COLO668 (cell line): Measurements from ENCODE around the gene MFF.
"Not testable (repeated sequence)": the region's sequence is repeated elsewhere in the genome, so short reads cannot be mapped to it uniquely, and the experiment has no call there.

Experiments
- DNase-seq: peaks from one replicate; lab custom pipeline; 2025; ENCODE audit not compliant: unreplicated experiment; lab: John Stamatoyannopoulos, UW

The MFF gene

GRCh38 chr2:227376656-227377396 lies 51.8 kb downstream of the MFF start:
- peak; percentile 22 for DNase-seq

GRCh38 chr2:227377467-227378351 lies 52.7 kb downstream of the MFF start:
- DNase-seq = no peak

DNA sequence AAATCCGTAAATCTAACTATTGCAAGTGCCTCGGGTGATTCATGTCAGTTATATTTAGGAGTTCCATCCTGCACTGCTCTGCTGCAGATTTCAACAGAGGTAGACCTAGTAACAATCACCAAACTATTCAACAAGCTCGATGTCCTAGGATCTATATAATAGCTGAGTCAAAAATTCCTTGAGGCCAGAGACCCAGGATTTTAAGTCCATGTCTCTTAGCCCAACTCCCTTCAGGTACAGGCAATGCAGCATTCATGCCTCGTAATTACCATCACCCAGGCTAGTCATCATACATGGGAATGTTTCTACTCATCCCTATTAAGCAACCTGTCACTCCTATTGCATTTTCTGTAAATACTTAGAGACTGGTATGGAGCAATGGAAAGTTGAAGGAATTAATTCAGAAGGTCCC lies 53.3 kb downstream of the MFF start:
- no peak for DNase-seq

DNA sequence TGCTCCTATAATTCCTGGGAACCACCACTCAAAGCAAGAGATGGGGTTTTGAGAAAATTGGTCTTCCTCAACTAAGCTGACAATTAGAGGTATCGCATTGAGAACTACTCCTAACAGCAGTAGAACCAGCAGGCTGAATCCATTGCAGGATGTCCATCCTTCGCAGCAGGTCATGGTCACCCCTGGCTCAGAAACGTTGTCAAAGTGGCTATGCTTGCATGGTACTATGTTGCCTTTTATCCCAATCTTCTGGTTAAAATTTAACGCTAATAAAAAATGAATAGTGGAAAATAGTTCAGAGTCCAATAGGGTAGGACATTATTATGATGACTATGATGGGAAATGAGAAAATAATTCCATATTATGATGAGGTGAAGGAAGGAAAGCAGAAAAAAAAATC lies 54.0 kb downstream of the MFF start, which contains the start of gene TM4SF20:
TM4SF20 (minus strand) TSS at position 212 of the 400 bp plus-strand sequence; CDS start at position 174, 38 bp downstream.
- DNase-seq = no peak

DNA sequence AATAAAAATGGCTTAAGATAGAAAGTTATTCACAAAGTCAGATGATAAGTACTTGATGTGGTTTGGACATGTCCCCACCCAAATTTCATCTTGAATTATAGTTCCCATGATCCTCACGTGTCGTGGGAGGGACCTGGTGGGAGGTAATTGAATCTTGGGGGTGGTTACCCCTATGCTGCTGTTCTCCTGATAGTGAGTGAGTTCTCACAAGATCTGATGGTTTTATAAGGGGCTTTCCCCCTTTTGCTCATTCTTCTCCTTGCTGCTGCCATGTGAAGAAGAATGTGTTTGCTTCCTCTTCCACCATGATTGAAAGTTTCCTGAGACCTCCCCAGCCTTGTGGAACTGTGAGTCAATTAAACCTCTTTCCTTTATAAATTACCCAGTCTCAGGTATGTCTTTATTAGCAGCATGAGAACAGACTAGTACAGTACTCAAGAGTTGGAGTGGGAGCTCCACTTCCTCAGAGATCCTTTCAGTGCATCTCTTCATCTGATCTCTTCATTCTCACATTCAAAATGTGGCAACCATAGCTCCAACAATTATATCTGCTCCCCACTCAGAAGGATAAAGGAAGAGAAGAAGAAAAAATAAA lies 57.3 kb downstream of the MFF start:
- DNase-seq = not testable (repeated sequence)

DNA sequence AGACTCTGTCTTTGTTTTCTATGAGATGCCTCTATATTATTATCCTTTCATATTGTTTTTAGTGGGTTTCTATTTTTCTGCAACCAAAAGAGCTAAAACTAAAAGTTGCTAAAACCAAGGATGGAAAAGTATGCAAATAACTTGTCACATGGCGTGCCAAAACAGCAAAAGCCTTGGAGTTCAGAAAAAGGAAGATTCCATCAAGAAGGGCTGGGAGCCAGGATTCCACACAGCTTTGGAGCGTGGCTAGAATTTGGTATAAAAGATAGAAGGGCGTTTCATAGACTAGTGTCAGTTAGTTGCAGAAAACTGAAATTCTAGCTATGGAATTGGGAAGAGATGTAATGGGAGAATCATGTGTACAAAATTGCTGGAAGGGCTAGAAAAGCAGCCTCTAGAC lies 58.6 kb downstream of the MFF start:
- no peak for DNase-seq

DNA sequence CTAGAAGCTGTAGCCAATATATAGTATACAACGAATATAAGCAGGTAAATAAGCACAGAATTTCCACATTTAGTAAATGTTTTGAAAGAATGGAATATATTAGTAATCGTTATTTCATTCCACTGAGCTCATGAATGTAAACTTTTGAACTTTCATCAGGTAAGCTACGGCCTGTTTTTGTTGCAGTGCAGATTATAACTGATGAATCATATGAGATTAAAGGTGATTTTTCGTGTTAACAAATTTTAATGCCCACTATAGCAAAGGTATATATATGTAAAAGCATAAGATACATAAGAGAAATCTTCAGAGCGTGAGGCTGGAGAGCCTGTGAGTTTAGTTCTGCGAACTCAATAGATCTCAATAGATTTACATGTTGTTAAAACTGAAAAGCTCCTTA lies 61.6 kb downstream of the MFF start:
- DNase-seq = no peak

GRCh38 chr2:227387583-227387982 lies 62.5 kb downstream of the MFF start, which contains the start of gene SCYGR1:
SCYGR1 (minus strand) TSS chr2:227387949; CDS start chr2:227387949, 0 bp downstream.
- DNase-seq = not testable (repeated sequence)

GRCh38 chr2:227388537-227389011 lies 63.5 kb downstream of the MFF start:
- DNase-seq = no peak

- DNase-seq = no peak
Observed at GRCh38 chr2:227389231-227389630, 64.2 kb downstream of the MFF start.

DNA sequence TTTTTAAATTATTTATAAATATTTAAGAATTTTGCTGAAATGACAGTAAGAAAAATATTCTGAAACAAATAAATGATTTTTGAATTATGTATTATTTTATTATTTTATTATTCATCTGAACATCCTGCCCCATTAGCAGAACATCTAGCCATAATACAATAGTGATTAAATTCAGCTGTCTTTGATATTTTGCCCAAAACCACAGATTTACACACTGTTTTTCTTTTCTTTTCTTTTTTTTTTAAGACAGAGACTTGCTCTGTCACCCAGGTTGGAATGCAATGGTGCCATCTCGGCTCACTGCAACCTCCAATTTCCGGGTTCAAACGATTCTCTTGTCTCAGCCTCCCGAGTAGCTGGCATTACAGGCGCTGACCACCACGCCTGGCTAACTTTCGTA lies 64.6 kb downstream of the MFF start:
- no peak for DNase-seq

DNA sequence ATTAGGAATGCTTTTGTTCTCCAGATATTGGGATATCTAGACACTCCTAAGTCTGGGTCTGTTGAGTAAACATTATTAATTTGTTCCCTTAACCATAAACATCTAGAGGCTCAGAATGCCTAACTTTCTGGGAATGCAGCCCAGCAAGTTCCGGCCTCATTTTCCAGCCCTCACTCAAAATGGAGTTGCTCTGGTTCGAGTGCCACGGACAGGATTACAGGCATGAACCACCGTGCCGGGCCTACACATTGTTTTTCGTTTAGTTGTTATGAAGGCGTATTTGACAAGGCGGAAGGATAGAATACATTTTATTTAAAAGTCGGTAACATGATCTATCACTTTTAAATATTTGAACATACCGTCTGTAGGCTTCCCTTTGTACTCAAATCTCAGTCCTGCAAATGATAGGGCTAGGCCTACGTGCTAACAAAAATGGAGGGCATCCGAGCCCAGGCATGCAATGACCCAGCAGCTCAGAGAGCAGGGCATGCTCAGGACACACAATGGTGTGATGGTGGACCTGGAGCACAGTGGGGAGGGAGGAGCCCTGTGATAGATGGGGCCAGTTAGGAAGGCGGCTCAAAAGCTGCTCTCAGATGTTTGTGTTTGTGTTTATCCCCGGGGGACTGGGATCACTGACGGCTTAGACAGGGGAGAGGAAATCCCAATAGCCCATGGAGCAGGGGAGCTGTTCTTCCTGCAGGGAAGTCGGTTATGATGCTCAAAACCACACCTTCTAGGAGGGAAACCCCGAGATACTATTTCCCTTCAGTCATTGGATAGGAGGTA lies 65.6 kb downstream of the MFF start:
- DNase-seq = no peak

GRCh38 chr2:227394401-227394800 lies 69.3 kb downstream of the MFF start:
- no peak for DNase-seq

- DNase-seq = no peak
Observed at GRCh38 chr2:227395556-227395955, 70.5 kb downstream of the MFF start.

DNA sequence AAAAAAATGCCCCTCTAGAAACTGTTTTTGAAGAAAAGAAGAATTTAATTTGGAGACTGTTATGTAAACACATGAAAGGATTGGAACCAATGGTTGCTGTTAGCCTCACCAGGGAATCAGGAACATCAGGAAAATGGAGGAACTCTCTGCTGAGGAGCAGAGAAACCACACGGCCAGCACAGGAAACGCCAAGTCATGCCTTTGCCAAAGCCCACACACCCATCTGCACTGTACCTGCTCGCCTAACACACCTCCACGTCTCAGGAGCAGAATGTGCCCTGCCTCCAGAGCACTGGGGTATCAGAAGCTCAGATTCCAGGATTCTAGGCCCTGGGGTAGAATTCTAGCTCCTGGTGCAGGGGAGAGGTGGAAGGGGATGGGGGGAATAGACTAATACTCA lies 72.5 kb downstream of the MFF start:
- DNase-seq = no peak

DNA sequence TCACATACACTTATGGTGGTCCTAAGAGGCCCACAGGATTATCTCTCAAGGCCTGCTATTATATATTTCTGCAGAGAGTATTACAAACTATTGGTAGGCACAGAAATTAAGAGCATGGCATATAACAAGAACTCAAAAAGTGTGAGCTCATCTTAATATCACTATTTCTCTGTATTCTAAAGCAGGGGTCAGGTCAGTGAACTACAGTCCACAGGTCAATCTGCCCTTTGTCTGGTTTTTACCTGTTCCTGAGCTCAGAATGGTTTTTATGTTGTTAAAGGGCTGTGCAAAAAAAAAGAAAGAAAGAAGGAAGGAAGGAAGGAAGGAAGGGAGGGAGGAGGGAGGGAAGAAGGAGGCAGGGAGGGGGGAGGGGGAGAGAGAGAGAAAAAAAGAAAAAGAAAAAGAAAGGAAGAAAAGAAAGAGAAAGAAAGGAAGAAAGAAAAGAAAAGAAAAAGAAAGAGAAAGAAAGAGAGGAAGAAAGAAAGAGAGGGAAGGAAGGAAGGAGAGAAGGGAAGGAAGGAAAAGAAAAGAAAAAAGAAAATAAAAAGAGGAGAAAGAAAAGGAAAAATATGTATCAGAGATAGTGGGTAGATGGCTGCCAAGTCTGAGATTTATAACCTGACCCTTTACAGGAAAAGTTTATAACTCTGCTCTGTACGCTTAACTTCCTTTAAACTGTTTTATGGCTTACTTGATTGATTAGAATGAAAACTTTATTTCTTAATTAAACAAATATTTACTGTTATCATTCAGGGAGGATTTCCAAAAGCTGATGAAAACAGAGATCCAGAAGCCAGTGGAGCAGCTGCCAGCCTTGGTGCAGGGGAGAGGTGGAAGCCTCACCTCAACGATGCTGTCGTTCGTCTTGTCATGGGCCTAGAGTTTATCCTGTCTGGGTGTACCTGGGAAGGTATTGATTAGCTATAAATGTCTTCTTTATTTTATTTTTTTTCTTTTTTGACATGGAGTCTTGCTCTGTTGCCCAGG lies 73.9 kb downstream of the MFF start:
- DNase-seq = no peak

DNA sequence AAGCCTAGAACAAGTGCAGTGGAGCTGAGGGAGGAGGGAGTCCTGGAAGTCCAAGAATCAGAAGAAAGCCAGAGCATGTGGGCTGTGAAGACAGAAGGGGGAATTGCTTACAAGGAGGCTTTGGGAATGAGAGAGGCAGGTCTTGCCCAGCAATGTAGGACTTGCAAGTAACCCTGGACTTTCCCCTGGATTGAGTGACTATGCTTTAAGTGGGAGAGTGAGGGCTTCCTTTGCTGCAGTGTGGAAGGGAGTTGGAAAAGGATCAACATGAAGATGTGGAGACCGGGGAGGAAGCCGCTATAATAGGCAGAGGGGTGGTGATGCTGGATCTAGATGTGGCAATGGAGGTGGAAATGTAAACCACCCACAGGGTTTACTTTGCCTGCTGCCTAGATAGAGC lies 76.5 kb downstream of the MFF start:
- no peak for DNase-seq

- no peak for DNase-seq
Observed at GRCh38 chr2:227402321-227402720, 77.3 kb downstream of the MFF start.

DNA sequence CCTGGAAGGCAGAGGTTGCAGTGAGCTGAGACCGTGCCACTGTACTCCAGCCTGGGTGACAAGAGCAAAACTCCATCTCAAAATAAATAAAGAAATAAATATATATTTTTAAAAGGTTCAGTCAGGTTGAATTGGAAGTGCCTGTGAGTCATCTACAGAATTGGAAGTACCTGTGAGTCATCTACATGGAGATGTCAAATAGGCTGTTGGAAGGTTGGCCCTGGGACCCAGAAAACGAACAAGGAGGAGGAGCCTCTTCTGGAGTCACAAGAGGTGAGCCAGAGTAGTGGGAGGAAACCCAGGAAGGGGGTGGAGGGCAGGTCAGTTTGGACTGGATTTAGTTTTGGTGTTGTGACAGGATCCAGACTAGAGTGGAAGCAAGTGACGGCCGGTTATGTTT lies 77.9 kb downstream of the MFF start:
- DNase-seq = no peak
